Activated CD4-positive, CD25-positive, alpha-beta regulatory T cell treated with anti-CD3 and anti-CD28 coated beads, Interleukin-2, amount 50 U/mL, for 72 hours (primary cell): ENCODE data around the gene AKNAD1.
"Not testable (repeated sequence)": the region's sequence is repeated elsewhere in the genome, so short reads cannot be mapped to it uniquely, and the experiment has no call there.

ENCODE experiments used
- DNase-seq: peaks from one replicate; pipeline ENCODE4 v3.0.0; 2021

Gene AKNAD1

DNA sequence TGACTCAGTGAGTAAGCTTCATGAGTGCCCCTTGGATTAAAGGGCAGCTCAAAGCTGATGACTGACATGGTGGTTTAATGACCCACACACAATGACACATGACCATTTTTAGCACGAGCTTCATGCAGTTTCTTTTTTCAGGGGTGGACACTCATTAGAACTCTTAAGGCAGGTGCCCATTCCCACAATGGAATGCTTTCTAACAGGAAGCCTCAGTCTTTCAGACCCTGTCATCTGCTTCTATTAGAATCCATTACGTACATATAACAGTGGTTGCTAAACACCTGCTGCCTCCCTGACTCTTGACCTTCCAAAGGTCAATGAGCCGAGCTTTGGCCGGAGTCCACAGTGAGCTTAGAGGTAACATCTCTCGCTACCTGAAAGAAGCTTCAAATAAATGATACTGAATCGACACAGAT lies 27.4 kb downstream of the AKNAD1 start:
- DNase-seq, result no peak

DNA sequence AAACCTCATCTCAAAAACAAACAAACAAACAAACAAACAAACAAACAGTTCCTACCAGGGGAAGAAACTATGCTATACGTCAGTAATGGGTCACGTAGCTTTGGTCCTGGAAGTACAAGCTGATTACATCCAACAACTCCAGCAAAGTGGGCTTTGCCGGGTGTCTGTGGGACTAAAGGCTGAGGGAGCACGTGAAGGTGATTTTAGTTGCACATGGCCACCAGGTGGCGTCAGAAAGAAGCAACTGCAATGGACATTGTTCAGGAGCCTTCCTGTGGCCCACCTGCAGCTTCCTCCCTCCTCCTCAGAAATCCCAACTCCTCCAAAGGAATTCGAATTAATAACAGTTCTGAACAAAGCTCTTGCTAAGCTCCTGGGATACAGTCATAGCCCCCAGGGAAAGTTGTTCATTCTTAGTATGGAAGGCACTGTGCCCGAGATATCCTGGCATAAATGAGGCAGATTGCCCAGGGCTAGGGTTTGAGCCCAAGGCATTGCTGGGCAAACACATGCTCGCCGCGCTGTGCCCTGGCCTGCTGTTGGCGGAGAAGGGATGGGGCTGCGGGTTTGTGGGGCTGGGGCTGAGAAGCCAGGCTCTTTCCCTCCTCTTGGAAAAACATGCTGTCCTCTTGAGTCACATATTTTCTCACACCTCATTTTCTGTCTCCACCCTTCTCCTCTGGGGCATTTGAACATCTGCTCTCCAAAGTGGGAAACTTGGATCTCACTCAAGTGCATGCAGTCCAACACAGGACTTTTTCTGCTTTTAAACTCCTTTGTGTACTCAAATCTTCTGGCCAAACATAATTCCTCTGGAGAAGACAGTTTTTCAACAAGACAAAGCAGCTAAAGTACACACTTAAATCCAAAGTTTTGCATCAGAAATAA lies 28.6 kb downstream of the AKNAD1 start:
- DNase-seq, result peak; percentile 72

DNA sequence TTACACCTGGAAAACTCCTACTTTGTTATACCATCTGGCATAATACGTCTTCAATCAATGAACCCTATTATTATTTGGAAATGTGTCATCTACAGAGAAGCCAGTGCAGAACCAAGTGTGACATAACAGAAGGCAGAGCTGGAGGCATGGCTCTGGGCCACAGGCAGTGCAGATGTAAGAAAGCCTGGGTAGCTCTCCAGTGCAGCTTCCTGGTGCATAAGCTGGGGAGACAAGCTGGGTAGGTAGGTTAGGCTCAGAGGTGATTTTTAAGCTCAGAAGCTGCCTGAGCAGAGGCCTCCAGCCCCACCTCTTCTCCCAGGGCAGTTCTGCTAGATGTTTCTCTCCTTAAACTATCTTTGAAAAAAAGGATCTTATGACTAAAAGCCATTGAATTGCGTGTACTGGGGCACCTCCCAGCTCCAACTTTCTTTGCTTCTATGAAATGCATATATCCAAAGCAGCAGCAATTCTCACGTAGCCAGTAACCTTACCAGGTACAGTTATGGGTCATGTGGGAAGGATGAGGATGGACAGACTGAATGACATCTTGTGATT lies 30.7 kb downstream of the AKNAD1 start:
- DNase-seq, result no peak

DNA sequence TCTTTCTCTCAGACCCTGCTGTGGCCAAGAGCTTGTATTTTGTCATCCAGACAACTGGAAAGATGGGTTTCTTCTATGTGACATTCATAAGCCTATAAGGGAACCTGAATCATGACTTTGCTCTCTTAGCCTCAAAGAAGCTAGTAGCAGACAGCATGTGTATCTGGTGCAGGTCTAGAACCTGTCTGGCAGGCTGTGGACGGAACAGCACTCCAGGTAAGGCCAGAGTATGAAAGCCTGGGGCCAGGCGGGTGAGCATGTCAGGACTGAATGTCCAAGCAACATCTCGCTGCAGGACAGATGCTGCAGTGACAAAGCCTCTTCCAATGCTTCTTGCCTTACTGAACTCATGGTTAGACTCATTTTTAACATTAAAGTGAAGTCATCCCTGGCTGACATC lies 32.8 kb downstream of the AKNAD1 start:
- DNase-seq, result no peak

DNA sequence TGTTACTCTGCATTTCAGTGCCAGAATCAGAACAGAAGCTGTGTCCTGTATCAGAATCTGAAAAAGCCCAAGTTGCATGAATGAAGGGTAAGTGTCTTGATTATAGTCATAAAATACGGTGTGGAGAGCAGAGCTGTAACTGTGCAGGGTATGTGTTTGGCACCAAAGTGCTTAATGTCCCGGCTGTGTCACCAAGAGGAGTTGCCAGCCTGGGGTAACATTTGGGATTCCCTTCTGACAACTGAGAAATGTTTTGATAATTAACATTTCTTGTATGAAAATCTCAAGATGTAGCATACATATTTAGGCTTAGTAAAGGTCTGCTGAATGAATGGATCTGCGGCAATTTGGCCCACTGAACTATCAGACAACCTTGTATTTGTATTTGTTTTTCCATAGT lies 33.3 kb downstream of the AKNAD1 start:
- no peak for DNase-seq

DNA sequence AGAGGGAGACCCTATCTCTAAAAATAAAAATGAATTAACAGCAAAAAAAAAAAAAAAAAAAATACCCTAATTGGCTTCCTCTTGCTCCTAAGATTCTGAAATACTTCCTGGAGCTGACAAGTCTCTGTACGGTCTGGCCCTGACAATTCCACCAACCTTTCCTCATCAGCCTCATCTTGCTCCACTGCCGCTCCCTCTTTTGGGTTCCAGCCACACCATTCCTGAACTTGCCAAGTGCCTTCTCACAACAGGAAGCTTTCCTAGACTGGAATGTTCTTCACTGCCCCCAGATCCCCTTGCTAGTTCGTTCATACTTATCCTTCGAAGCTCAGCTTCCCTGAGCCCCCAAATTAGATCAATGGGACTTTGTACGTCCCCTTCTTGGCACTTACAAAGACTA lies 37.0 kb downstream of the AKNAD1 start:
- DNase-seq, result no peak

DNA sequence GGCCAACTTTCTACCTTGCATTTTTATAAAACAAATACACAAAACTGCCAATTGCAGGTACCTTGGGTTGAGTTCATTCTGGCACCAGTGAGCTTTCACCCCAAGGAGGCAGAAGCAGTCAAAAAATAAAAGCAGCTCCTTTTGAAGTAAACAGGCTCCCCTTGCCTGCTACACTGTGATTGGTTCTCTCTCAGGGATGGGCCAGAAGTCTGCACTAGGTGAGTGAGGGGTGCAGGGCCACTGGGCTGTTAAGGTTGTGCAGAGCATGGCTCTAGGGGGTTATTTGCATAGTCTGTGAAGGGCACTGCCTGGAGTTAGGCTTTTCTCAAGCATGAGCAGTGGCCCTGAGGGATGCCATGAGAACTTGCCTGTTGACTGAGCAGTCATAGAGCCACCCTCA lies 39.1 kb downstream of the AKNAD1 start:
- no peak for DNase-seq

DNA sequence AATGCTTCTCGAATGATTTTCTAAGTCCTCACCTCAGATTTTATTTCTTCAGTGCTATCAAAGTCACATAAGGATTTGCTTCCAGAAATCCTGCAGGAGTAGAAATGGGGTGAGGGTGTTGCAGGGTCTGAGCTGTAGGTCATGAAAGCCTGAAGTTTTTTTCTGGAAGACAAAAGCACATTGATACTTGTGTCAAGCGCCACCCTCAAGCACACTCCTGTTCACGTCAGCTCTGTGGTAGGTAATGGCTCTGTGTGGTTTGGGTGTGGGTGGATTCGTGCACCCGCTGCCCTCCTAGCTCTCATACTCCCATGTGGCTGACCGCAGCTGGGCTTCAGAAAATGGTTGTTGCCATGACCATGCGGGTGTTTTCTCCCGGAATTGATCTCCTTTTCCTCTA lies 39.9 kb downstream of the AKNAD1 start:
- no peak for DNase-seq

DNA sequence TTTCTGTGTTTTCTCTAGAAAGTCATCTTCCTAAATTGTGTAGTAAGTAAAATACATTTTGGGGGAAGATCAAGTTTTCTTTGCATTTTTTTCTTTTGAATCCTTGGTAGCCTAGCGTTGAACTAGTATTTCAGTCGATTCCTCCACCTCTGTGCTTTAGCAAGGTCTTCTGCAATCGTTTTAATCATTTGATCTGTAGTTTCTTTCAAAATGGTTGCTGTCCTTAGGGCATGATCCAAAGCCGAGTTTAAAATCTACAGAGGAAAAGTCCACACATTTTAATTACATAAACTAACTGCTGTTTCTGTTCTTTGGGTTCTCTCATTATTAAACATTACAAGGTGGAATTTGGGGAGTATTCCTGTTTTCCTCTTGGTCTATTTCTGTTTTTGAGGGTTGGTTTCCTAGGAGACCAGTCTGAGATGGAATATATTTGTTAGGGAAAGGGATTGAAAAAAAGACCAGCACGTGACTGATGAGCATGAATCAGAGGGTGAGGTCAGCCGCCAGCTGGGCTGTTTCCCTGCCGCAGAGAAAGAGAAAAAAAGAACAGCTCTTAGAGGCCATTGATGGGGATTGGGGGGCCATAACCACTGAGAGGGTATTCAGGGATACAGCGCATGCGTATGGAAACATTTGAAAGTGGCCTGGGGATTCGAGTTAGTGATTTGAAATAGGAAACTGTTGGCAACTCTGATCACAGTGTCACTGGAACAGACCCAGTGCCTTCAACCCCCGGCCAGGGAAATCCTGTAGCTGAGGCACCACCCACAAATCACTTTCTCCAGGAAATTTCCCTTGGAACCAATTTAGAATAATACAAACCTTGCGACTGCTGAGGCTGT lies 40.6 kb downstream of the AKNAD1 start:
- DNase-seq, result no peak

DNA sequence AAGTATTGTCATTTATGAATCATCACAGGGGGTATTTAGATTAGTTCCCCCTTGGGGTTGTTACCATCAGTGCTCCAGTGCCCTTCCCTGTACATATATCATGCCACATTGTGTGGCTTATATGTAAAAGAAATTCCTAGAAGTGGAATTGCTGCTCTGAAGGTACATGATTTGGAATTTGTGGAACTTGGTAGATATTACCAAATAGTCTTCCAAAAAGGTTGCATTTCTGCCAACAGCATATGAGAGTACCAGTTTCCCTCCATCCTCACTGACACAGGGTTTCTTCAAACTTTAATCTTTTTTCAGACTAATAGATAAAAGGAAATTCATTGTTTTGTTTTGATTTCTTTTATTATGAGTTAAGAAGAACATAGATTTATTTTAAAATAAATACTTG lies 41.3 kb downstream of the AKNAD1 start:
- no peak for DNase-seq

DNA sequence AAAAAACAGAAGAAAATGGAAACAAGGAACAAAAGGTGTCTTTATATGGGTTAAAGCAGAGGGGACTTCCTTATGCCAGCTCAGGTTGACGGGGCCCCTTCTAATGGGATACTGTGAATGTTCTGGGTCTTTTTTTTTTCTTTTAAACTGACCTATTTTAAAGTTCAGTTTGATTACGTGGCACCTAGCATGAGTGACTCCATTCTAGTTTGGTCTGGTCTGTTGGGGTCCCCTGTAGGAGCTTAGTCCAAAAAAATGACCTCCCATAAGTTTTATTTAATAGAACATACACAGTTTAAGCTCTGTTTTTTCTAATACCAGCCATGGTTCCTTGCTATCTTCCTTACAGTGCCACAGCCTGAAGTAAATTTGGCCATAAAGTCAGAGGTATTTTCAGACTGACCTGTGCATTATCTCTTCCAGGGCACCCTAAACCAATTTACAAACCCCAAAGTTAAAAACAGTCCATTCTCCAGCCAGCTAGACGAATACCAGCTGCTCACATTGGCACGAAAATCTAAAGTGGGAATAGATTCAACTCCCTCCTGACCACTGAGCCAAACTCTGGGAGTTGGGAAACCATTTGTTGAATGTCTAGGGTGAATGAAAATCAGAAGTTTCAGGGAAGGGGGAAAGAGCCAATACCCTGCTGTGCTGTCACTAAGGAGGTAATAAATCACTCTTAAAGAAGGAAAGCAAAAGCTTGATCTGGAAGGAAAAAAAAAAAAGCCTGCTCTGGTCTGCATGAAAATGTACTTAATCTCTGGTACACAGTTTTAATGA lies 42.4 kb downstream of the AKNAD1 start:
- DNase-seq, result no peak

DNA sequence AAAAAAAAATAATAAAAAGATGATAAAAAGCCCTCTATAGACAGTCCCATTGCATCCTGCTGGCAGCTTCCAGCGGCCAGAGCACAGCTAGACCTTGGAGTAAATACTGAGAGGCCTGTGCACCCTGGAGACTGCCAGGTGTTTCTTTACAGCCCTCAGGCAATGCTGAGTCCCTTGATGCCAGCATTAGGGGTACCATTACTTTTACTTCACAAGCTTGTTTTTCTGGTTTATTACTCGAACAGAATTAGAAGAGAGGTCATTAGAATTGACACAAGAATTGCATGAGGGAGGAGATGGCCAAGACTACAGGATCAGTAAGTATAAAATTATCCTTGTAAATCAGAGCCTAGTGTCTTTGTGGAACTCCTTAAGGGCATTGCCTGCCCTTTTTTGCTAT lies 43.6 kb downstream of the AKNAD1 start:
- no peak for DNase-seq

DNA sequence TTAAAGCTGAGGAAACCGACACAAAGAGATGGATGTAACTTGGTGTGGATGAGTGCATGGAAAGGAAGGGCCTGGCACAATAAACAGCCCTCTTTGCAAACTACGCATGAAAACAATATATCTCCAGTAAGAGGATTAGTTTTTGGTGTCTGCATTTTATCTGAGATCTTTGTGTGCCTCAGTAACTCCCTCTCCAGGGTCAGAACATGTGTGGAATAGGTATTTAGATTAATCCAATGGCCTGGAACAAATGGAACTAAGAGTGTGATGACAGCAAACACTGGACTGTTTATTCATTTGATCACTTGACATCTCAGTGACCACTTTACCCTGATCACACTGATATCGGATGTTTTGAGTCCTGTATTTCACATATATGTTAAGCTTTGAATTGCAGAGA lies 45.3 kb downstream of the AKNAD1 start:
- no peak for DNase-seq

DNA sequence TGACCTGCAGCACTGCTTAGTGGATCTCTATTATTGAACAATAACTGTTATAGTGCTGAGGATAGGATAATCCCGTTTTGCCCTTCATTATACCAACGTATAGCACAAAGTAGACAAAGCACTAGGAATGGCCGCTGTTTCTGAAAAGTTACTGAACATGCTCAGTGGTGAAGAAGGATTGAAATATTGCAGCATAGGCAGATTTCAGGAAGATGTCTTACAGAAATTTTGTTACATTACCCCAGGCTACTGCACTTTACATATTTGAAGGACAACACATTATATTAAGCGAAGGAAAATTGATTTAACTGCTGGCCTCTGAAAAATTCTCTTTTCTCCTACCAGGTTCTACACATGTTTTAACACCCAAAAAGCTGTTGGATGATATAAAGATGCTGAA lies 48.5 kb downstream of the AKNAD1 start:
- no peak for DNase-seq

DNA sequence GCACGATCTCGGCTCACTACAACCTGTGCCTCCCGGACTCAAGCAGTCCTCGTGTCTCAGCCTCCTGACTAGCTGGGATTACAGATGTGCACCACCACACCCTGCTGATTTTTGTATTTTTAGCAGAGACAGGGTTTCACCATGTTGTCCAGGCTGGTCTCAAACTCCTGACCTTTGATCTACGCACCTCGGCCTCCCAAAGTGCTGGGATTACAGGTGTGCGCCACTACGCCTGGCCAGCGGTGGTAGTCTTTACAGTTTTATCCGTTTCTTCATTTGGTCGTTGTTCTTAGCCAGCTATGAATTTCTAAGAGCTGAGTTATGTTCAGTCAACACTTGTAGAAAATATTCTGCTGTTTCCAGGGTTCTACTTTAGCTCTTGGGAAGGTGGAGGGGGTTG lies 53.3 kb downstream of the AKNAD1 start:
- DNase-seq, result no peak

DNA sequence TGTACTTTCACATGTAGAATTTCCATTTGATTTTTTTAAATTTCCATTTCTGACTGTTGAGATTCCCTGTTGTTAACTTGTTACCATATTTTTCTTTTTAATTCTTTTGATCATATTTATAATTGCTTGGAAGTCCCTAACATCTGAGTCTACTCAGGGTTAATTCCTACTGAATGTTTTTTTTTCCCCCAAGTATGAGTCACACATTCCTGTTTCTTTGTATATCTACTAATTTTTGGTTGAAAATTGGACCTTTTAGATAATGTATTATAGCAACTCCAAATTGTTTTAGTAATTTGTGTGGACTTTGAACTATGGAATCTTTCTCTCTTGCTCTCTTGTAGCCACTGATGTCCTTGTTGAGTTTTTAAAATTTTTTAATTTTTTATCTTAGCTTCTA lies 55.8 kb downstream of the AKNAD1 start:
- no peak for DNase-seq

DNA sequence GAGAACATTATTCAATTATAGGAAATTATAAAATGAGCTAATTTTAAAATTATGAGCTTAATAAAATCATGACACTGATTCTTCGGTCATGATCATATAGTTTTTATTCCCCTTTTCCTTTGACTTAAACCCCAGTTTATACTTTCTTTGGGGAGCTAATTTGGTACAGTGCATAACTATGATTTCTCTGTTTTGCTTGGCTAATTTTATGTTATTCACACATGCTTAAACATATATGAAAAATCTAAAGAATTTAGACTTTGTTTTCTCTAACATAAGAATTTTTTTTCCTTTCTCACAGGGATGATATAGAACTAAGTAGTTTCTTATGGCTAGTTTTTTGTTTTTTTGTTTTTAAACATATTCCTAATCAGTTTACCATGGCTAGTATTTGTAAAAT lies 57.9 kb downstream of the AKNAD1 start:
- DNase-seq, result no peak

DNA sequence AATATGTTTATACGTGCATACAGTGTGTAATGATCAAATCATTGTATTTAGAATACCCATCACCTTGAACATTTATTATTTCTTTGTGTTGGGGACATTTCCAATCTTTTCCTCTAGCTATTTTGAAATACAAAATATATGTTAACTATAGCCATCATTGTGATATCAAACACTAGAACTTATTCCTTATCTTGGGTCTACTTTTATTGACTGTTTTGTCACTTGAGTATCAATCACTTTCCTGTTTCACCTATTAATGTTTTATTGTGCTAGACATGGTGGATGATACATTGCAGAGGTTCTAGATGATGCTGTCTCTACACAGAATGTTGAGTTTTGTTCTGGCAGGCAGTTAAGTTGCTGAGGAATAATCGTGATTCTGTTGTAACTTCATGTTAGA lies 64.5 kb downstream of the AKNAD1 start:
- no peak for DNase-seq

DNA sequence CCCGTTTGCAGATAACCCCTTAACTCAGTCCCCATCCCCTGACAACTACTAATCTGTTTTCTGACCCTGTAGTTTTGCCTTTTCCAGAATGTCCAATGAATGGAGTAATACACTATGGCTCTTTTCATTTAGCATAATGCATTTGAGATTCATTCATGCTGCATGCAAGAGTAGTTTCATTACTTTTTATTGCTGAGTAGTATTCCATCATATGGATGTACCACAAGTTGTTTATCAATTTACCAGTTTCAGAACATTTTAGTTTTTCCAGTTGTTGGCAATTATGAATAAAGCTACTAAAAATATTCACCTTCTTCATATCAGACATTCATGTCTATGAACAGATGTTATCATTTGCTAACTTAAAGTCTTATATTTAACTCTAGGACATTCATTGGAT lies 65.1 kb downstream of the AKNAD1 start:
- DNase-seq, result no peak

DNA sequence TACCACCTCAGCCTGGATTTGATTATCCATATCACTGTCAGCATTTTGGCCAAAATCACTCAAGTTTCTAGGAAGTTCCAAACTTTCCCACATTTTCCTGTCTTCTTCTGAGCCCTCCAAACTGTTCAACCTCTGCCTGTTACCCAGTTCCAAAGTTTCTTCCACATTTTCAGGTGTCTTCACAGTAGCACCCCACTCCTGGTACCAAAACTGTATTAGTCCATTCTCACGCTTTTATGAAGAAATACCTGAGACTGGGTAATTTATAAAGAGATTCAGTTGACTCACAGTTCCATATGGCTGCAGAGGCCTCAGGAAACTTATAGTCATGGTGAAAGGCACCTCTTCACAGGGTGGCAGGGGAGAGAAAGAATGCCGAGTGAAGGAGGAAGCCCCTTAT lies 71.0 kb downstream of the AKNAD1 start:
- no peak for DNase-seq

DNA sequence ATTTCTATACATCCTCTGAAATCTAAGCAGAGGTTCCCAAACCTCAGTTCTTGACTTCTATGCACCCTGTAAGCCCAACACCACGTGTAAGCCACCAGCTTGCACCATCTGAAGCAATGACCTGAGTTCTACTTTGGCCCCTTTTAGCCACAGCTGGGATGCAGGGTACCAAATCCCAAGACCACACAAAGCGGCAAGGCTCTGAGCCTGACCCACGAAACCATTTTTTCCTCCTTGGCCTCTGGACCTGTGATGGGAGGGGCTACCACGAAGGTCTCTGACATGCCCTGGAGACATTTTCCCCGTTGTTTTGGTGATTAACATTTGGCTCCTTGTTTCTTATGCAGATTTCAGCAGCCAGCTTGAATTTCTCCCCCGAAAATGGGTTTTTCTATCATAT lies 71.6 kb downstream of the AKNAD1 start:
- no peak for DNase-seq

DNA sequence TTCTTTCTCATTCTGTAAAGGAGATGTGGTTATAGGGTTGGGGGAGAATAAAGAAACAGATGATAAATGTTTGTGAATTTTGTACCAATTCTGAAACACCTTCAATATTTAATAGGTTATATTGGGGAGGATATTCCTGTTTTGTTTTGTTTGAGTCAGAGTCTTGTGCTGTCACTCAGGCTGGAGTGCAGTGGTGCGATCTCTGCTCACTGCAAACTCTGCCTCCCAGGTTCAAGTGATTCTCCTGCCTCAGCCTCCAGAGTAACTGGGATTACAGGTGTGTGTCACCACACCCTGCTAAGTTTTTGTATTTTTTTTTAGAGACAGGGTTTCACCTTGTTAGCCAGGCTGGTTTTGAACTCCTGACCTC lies 75.3 kb downstream of the AKNAD1 start:
- DNase-seq, result not testable (repeated sequence)

DNA sequence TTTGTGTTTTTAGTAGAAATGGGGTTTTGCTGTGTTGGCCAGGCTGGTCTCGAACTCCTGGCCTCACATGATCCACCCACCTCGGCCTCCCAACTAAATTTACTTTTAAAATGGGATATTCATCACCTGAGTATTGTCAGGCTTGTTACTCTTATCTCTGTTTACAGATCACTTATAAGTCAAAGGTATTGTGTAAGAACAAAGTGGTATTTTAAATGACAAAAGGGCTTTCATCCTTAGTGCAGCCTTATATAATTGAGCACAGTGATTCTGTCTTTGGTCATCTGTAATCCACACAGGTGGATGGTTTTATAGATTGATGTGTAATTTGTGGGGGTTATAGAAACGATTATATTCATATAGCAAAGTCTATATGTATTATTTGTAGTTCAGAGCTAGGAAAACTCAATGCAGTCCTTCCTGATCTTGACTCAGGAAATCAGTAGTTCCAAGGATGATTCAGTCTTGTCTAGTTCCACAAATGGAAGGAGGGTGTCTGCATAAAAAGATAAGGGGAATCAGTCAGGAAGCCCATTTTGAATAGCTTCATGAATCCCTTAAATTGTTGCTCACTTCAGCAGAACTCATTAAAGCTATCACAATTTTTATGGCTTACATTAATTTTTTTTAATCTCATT lies 75.8 kb downstream of the AKNAD1 start:
- DNase-seq, result no peak
